OCI-LY3 (cell line): ENCODE data around the gene MAML2.

ENCODE experiments used
- H2AFZ ChIP-seq: fragments of 200-600, 300-600 bp; shearing (Covaris generic); 2 replicates; pipeline ENCODE4 v1.6.0; 2014; ENCODE audit warnings: antibody characterized with exemption, low read depth, low read length
- H3K27ac ChIP-seq: fragments of 200-600, 300-600 bp; sonication (generic); 2 replicates; pipeline ENCODE4 v1.5.1; 2014; ENCODE audit warnings: mild to moderate bottlenecking, low read length, moderate library complexity, mixed read lengths
- H3K27me3 ChIP-seq: fragments of 200-600, 300-600 bp; sonication (generic); 2 replicates; pipeline ENCODE4 v1.6.1; 2014; ENCODE audit warnings: low read depth, low read length, mixed read lengths
- H3K36me3 ChIP-seq: fragments of 200-600, 300-600 bp; sonication (generic); replicated peaks from 2 replicates; pipeline ENCODE3; 2014; ENCODE audit warnings: low read depth, low read length, mixed read lengths
- H3K4me1 ChIP-seq: fragments of 300-600, 200-600 bp; sonication (generic); 2 replicates; pipeline ENCODE4 v1.6.1; 2014; ENCODE audit warnings: low read length, mixed read lengths
- H3K4me2 ChIP-seq: fragments of 200-600, 300-600 bp; sonication (generic); 2 replicates; pipeline ENCODE4 v1.6.1; 2014; ENCODE audit warnings: low read length, mixed read lengths
- H3K4me3 ChIP-seq: fragments of 300-600, 200-600 bp; sonication (generic); 2 replicates; pipeline ENCODE4 v1.5.1; 2014; ENCODE audit warnings: antibody characterized with exemption, mild to moderate bottlenecking, low read length, moderate library complexity
- H3K79me2 ChIP-seq: fragments of 300-600, 200-600 bp; shearing (Covaris generic); 2 replicates; pipeline ENCODE4 v1.6.1; 2014; ENCODE audit warnings: mild to moderate bottlenecking, low read length, mixed read lengths
- H3K9ac ChIP-seq: fragments of 300-600, 200-600 bp; shearing (Covaris generic); 2 replicates; pipeline ENCODE4 v1.6.0; 2014; ENCODE audit warnings: mild to moderate bottlenecking, low read length, moderate library complexity
- H3K9me3 ChIP-seq: fragments of 200-600, 300-600 bp; shearing (Covaris generic); 2 replicates; pipeline ENCODE4 v1.6.1; 2014; ENCODE audit warnings: low read length, mixed read lengths; ENCODE audit not compliant: insufficient read depth
- H4K20me1 ChIP-seq: fragments of 200-600, 300-600 bp; sonication (generic); 2 replicates; pipeline ENCODE4 v1.6.1; 2016; ENCODE audit warnings: low read length, mixed read lengths; ENCODE audit not compliant: insufficient read depth
- EZH2phosphoT487 ChIP-seq: fragments of 200-600 bp; shearing (Covaris generic); IDR thresholded peaks from 2 replicates; pipeline ENCODE4 v1.6.1; 2018; ENCODE audit warnings: antibody characterized with exemption, mixed run types, low read depth
- TF ChIP-seq, protein P1 (sequence below): fragments of 200-600, 300-600 bp; sonication (generic); IDR thresholded peaks from 2 replicates; pipeline ENCODE4 v1.5.1; 2014; ENCODE audit warnings: antibody characterized with exemption, low read length, low read depth

MAML2 gene

DNA sequence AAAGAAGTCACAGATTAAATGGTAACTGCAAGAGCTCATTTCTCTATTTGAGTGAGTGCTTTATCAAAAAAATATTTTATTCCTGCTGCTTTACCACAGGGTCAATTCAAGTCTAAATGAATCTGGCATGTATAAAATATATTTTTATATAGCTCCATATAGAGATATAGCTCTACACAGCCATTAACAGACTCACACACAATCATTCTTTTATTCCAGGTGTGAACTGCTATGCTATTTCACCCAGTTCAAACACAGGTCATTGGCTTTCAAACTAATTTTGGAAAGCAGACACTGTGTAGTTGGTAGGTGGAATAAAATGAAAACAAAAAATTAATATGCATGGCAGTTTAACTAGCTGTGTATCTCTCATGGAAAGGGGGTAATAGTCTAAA lies 63.1 kb downstream of the MAML2 start:
- no peak overlapping the region for H3K27ac ChIP-seq
- no peak overlapping the region for H3K9ac ChIP-seq
- TF ChIP-seq EZH2phosphoT487 = no peak
- TF ChIP-seq, protein P1, sequence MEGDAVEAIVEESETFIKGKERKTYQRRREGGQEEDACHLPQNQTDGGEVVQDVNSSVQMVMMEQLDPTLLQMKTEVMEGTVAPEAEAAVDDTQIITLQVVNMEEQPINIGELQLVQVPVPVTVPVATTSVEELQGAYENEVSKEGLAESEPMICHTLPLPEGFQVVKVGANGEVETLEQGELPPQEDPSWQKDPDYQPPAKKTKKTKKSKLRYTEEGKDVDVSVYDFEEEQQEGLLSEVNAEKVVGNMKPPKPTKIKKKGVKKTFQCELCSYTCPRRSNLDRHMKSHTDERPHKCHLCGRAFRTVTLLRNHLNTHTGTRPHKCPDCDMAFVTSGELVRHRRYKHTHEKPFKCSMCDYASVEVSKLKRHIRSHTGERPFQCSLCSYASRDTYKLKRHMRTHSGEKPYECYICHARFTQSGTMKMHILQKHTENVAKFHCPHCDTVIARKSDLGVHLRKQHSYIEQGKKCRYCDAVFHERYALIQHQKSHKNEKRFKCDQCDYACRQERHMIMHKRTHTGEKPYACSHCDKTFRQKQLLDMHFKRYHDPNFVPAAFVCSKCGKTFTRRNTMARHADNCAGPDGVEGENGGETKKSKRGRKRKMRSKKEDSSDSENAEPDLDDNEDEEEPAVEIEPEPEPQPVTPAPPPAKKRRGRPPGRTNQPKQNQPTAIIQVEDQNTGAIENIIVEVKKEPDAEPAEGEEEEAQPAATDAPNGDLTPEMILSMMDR = no peak
- no peaks in the 10 kb centered on the region for H3K27me3 ChIP-seq
- no peaks in the 10 kb centered on the region for H4K20me1 ChIP-seq
- H3K79me2 ChIP-seq = peaks cover 22% of the 10 kb centered on the region; the same call in 1 of the 2 replicates
- no peak overlapping the region for H3K4me2 ChIP-seq
- peaks cover 8% of the 10 kb centered on the region for H3K36me3 ChIP-seq
- H3K4me3 ChIP-seq = no peak overlapping the region
- H3K9me3 ChIP-seq = no peaks in the 10 kb centered on the region
- H3K4me1 ChIP-seq = peaks cover 57% of the 10 kb centered on the region
- no peak overlapping the region for H2AFZ ChIP-seq

DNA sequence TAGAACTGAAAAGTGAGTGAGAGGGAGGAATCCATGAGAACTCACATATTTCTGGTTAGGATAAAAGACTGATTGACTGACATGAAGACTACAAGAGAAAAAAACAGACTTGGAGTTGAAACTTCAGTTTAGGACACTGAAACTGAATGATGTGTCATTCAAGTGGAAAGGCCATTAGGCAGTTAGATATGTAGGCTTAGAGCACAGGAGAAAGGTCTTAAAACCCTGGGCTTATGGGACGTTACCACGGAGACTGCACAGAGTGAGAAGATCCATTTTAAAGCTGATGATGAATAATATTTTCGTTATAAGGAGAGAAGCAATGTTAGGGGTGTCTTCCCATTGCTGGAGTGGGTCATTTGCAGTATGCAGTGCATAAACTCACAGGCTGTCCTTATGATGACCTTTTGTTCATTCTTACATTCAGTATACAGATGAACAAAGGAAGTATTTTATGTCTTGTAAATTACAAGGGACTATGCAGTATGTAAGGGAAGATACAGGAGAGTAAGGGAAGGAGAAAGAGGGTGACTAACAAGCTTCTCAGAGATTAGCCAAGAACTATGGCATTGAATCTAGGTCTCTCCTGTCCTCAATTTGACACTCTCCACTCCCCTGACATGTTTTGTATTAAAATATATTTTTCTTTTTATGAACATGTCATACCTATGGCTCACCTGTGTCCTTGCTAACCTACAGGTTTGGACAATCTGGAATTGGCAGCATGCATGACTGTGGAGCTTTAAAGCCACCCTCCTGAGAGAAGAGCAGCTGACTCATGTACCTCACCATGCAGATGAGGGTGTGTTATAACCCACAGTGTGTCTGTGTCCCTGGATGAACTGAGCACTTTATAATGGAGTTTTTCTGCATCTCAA lies 63.7 kb downstream of the MAML2 start:
- no peaks in the 10 kb centered on the region for H3K9me3 ChIP-seq
- H4K20me1 ChIP-seq = no peaks in the 10 kb centered on the region
- no peak overlapping the region for H2AFZ ChIP-seq
- H3K4me3 ChIP-seq = no peak overlapping the region
- peaks cover 19% of the 10 kb centered on the region; the same call in 1 of the 2 replicates for H3K79me2 ChIP-seq
- H3K4me2 ChIP-seq = no peak overlapping the region; the same call in 1 of the 2 replicates
- peaks cover 4% of the 10 kb centered on the region for H3K36me3 ChIP-seq
- H3K4me1 ChIP-seq = peaks cover 51% of the 10 kb centered on the region
- no peak overlapping the region for H3K9ac ChIP-seq
- H3K27ac ChIP-seq = no peak overlapping the region
- TF ChIP-seq EZH2phosphoT487 = no peak
- TF ChIP-seq, protein P1 = no peak
- H3K27me3 ChIP-seq = no peaks in the 10 kb centered on the region

DNA sequence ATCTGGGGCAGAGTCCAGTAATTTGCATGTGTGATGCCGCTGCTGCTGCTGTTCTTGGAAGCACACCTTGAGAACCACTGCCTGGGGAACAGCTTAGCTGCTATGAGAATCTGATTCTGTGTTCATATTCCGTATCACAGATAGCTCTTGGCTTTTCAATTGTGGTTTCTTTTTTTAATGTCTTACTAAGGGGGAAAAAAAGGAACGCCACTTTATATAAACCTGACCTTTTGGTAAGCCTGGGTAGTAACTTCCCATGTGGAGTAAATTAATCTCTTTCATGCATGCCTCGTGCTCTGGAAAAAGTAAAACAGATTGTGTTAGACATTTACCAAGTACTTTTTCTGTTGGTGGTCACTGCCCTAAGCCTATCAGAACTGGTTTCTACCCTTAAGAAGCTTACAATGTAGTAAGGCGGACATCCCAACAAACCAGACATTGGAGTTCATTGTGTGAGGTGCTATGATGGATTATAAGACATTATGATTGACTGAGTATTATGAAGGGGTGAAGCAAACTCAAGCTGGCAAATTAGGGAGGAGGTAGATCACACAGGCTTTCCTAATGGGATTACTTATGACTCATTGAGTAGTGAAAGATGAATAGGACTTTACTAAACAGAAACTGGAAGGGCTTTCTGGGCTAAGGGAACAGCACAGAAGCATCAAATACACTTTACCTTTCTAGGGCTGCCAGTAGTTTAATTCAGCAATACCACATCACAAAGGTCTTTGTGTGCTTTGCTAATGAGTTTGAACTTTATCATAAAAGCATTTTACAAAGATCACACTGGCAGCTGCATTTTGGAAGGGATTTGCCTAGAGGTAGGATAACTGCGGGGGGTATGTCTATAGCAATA lies 64.7 kb downstream of the MAML2 start:
- H4K20me1 ChIP-seq = no peaks in the 10 kb centered on the region
- no peak overlapping the region for H3K4me3 ChIP-seq
- peaks cover 44% of the 10 kb centered on the region for H3K4me1 ChIP-seq
- no peaks in the 10 kb centered on the region for H3K27me3 ChIP-seq
- TF ChIP-seq EZH2phosphoT487 = no peak
- TF ChIP-seq, protein P1 = no peak
- no peak overlapping the region for H2AFZ ChIP-seq
- no peak overlapping the region for H3K4me2 ChIP-seq
- H3K9ac ChIP-seq = no peak overlapping the region
- H3K79me2 ChIP-seq = peaks cover 12% of the 10 kb centered on the region; the same call in 1 of the 2 replicates
- H3K27ac ChIP-seq = no peak overlapping the region
- H3K9me3 ChIP-seq = no peaks in the 10 kb centered on the region
- H3K36me3 ChIP-seq = no peaks in the 10 kb centered on the region

DNA sequence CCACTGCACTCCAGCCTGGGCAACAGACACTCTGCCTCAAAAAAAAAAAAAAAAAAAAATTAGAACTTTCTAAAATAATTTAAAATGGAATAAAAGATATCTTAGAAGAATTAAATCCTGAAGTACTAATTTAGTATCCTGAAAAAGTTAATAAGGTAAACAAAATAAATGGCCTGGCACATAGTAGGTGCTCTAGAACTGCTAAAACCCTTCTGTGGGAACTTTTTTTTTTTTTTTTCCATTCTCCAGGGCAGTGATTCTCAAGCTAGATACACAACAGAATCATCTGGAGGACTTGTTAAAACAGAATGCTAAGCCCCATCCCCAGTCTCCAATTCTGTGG lies 65.3 kb downstream of the MAML2 start:
- Histone ChIP-seq H3K4me2 (no peak overlapping the region), H3K79me2 (peaks cover 9% of the 10 kb centered on the region; the same call in 1 of the 2 replicates), H3K9ac (no peak overlapping the region), H3K27ac (no peak overlapping the region), H3K9me3 (no peaks in the 10 kb centered on the region), H2AFZ (no peak overlapping the region), H3K4me1 (peaks cover 44% of the 10 kb centered on the region), H3K36me3 (no peaks in the 10 kb centered on the region), H4K20me1 (no peaks in the 10 kb centered on the region), H3K27me3 (no peaks in the 10 kb centered on the region), H3K4me3 (no peak overlapping the region)
- TF ChIP-seq, protein P1 = no peak
- TF ChIP-seq EZH2phosphoT487 = no peak
